Ramos (cell line): ENCODE data around the gene NUP37.
"Not testable (repeated sequence)": the region's sequence is repeated elsewhere in the genome, so short reads cannot be mapped to it uniquely, and the experiment has no call there.

Experiments used
- in situ Hi-C: fragments of 300-500 bp; cut with MboI; formaldehyde crosslinking; loops from one replicate; pipeline ENCODE4 v1.14.3; 2022; ENCODE audit warnings: low sequenced_read_pairs; ENCODE audit not compliant: unreplicated experiment

NUP37 gene, protein sequence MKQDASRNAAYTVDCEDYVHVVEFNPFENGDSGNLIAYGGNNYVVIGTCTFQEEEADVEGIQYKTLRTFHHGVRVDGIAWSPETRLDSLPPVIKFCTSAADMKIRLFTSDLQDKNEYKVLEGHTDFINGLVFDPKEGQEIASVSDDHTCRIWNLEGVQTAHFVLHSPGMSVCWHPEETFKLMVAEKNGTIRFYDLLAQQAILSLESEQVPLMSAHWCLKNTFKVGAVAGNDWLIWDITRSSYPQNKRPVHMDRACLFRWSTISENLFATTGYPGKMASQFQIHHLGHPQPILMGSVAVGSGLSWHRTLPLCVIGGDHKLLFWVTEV

DNA sequence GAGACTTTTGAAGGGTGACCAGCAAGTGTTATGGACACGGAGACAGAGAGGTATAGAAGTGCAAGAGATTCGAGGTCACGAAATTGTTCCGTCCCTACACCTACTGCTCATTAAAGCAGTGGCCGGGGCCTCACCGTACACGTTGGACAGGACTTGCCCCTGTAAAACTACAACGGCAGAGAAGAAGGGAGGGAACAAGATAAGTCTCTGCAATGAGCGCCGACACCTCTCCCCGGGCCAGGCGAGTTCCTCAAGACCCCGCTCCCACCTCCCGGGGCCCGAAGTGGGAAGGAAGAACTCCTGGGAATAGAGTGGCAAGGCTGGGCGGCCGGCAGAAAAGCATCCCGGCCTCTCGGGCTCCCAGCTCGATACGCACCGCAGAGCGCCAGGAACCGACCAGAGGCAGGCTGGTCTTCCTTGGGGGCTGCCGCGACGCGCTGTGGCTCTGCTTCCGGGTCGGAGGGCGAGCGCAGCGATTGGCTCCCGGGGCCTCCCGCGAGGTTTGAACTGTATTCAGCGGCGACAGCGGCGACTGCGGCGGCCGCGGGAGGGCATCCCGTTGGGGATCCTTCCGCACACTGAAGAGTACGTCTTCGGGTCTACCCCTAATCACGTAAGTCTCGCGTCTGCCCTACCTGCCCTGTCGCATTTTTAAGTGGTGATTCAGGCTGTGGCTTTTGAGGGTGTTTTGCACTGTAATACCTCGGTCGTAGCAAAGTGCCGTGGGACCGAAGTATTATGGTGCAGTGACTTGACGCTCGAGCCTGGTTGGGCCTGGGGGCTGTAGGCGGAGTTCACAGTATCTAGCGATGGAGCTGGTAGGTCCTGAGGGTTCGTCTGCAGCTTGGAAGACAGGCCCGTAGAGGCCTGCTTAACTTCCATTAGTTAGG, at the start of gene NUP37, which contains the start of gene PARPBP:
NUP37 (minus strand) TSS at position 441 of the 890 bp plus-strand sequence. CDS start 1,596 bp downstream, outside the sequence.
PARPBP (plus strand) TSS at position 510 of the 890 bp plus-strand sequence. CDS start 3,706 bp downstream, outside the sequence.
- in situ Hi-C loops, result no loop called here

DNA sequence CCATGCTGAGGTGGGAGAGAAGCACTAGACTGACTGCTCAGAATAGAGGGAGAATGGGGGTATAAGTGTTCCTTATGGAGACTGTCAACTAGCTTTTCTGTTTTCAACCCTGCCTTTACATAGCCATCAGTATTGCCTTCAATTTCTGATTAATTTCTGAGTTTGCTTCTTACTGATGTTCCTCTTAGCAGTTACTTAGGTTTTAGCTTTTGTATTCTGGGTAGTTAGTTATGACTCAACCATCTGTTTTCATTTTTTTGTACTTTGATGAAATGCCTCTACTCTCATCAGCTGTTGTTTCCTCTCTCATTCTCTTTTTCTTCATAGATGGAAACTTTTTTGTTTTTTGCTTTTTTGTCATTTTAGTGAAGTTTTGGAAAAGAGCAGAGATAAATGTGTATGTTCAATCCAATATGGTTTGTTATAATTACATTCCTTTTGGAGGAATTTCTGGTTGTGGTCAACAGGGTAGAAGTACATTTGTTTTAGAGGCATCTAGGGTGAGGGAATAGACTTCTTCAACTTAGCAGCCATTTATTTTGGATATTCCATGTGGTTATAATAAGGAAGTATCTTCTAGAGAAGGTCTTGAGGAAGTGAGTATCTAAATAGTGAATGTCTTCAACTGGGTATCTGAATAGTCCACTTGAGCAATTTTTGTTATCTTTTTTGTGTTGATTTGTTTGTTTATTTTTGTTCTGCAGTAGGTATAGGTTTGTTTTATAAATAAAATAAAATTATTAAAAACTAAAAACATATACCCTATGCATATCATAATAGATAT, 48.1 kb upstream of the NUP37 start:
- in situ Hi-C loops, result no loop called here

DNA sequence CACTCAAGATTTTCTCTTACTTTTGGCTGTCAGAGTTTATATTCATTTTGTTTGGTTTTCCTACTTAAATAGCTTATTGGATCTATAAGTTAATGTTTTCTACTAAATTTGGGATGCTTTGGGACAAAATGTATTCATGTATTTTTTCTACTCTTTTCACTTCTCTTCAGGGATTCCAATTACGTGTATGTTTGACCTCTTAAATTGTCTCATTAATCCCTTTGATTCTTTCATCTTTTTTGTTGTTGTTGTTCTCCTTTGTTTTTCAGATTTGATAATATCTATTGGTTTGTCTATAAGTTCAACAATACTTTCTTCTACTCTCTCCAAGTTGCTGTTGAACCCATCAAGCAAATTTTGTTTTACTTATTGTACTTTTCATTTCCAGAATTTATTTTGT, 43.5 kb upstream of the NUP37 start:
- in situ Hi-C loops, result no loop called here

DNA sequence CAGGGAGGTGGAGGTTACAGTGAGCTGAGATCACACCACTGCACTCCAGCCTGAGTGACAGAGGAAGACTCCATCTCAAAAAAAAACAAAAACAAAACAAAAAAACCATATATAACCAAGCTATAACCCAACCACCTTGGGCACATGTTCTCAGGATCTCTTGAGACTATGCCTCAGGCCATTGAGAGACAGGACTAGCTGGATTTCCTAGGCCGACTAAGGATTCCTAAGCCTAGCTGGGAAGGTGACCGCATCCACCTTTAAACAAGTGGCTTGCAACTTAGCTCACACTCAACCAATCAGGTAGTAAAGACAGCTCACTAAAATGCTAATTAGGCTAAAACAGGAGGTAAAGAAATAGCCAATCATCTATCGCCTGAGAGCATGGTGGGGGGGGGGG, 35.3 kb upstream of the NUP37 start:
- in situ Hi-C loops, result not testable (repeated sequence)

DNA sequence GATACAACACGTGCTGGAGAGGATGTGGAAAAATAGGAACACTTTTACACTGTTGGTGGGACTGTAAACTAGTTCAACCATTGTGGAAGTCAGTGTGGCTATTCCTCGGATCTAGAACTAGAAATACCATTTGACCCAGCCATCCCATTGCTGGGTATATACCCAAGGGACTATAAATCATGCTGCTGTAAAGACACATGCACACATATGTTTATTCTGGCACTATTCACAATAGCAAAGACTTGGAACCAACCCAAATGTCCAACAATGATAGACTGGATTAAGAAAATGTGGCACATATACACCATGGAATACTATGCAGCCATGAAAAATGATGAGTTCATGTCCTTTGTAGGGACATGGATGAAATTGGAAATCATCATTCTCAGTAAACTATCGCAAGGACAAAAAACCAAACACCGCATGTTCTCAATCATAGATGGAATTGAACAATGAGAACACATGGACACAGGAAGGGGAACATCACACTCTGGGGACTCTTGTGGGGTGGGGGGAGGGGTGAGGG, 27.2 kb upstream of the NUP37 start:
- in situ Hi-C loops, result not testable (repeated sequence)

DNA sequence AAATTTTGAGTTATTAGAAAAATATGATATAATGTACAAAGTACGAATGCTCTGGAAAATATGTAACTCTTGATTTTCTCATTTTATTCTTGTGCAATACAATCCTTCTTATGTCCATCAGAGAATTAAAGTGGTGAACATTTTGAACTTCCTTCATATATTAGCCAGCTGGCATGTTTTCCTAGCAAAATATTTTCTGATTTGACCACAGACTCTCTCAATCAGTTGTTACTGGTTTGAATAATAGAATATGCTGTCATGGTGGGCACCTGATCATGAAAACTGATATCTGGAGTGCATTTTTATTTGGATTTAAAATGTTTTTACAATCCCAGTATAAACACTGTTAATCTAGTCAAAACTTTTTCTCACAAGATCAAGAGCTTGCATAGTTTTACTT, 24.3 kb upstream of the NUP37 start:
- in situ Hi-C loops, result no loop called here

DNA sequence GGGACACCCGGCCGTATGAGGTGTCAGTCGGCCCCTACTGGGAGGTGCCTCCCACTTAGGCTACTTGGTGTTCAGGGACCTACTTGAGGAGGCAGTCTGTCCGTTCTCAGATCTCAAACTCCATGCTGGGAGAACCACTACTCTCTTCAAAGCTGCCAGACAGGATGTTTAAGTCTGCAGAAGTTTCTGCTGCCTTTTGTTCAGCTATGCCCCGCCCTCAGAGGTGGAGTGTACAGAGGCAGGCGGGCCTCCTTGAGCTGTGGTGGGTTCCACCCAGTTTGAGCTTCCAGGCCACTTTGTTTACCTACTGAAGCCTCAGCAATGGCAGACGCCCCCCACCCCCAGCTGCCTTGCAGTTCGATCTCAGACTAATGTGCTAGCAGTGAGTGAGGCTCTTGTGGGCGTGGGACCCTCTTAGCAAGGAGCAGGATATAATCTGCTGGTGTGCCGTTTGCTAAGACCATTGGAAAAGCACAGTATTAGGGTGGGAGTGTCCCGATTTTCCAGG, 23.0 kb upstream of the NUP37 start:
- in situ Hi-C loops, result not testable (repeated sequence)

DNA sequence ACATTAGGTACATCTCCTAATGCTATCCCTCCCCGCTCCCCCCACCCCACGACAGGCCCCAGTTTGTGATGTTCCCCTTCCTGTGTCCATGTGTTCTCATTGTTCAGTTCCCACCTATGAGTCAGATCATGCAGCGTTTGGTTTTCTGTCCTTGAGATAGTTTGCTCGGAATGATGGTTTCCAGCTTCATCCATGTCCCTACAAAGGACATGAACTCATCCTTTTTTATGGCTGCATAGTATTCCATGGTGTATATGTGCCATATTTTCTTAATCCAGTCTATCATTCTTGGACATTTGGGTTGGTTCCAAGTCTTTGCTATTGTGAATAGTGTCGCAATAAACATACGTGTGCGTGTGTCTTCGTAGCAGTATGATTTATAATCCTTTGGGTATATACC, 17.7 kb upstream of the NUP37 start:
- in situ Hi-C loops, result not testable (repeated sequence)

DNA sequence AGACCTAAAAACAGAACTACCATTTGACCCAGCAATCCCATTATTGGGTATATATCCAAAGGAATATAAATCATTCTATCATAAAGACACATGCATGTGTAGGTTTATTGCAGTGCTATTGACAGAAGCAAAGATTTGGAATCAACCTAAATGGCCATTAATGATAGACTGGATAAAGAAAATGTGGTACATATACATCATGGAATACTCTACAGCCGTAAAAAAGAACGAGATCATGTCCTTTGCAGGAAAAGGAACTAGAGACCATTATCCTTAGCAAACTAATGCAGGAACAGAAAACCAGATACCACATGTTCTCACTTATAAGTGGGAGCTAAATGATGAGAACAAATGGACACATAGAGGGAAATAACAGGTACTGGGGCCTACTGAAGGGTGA, 11.5 kb upstream of the NUP37 start:
- in situ Hi-C loops, result not testable (repeated sequence)

DNA sequence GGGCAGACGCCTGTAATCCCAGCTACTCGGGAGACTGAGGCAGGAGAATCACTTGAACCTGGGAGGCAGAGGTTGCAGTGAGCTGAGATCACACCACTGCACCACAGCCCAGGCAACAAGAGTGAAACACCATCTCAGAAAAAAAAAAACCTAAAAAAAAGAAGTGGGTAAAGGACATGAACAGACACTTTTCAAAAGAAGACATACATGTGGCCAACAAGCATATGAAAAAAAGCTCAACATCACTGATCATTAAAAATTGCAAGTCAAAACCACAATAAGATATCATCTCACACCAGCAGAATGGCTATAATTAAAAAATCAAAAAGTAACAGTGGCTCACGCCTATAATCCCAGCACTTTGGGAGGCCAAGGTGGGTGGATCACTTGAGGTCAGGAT, 10.8 kb upstream of the NUP37 start:
- in situ Hi-C loops, result not testable (repeated sequence)

DNA sequence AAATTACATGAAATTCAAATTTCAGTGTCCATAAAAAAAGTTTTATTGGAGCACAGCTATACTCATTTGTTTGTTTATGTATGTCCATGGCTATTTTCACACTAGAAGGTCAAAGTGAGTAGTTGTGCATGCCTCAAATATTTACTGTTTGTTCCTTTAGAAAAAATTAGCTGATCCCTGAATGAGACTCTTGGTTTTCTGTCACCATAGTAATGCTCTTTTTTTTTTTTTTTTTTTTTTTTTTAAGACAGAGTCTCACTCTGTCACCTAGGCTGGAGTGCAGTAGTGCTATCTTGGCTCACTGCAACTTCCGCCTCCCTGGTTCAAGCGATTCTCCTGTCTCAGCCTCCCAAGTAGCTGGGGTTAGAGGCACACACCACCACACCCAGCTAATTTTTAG, 1.4 kb upstream of the NUP37 start:
- in situ Hi-C loops, result not testable (repeated sequence)

DNA sequence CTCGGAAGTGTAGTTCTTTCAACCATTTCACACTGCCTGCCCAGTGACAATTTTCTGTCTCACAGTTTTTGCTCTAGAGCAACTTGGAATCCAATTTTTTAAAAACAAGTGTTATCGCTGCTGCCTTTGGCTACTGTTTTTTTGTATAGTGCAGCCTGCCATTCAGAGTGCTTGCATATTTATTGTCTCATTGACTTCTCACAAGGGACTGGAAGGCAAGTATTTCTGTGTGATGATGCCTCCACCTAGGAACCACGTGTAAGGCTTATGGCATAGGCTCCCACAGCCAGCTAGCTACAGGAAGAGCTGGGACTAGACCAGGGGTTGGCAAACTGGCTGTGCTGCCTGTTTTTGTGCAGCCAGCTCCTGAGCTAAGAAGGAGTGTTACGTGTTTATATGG, 972 bp upstream of the NUP37 start:
- in situ Hi-C loops, result no loop called here

DNA sequence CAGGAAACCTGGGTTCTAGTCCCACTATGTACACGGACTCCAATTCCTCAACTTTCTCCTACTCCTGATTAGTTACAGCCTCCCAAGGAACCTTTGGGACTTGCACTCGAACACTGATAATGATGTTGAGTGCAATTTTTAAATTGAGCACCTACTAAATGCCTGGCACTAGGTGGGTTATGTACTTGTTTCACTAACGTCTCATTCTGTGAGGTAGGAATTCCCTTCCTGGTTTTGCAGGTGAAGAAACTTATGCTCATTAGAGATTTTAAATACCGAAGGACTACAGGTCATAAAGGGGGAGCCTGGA, 605 bp upstream of the NUP37 start:
- in situ Hi-C loops, result no loop called here

DNA sequence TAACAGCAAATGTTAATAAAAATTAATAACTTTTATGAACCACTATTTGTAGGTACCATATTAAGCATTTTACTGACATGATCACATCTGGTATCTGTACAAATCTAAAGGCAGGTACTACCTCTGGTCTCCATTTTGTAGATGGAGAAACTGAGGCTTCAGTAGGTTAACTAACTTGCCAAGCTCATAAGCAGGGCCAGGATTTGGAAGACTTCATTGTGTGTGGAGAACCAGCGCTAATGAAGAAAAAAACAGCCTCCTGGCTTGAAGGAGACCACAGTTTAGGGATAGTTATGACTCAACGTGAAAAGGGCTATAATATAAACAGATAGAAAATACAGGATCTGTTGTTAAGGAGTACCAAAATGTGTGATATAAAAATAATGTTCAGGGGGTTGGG, 1.0 kb downstream of the NUP37 start:
- in situ Hi-C loops, result no loop called here

DNA sequence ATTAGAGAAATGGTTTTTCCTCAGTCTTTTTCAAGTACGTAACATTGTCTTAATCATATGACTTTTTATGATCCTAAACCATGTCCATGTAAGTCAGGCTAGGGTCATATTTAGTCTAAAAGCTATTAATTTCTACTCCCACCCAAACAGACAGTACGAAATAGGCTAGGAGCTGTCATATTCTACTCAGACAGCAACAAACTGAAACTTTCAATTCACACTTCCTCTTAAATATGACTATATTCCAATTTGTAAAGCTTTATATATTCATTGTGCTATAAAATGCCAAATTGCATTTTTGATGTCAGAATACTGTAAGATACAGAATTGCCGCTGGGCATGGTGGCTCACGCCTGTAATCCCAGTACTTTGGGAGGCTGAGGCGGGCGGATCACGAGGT, 3.5 kb downstream of the NUP37 start:
- in situ Hi-C loops, result no loop called here

DNA sequence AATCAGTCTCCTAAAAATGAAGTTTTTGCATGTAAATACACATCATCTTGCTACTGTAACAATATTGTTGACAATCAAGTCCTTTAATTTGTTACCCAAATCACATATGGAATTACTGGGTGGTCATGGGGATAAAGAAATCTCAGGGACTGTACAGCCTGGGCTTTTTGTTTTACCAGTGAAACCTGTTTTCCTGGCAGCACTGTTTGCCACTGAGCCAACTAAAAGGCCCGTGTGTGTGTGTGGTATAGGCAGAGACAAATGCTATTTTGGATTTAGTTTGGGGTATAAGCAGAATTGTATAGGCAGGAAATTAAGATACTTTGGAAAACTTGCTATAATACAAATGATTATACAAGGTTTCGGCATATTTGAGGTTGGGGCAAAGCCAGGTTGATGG, 5.7 kb downstream of the NUP37 start:
- in situ Hi-C loops, result no loop called here

DNA sequence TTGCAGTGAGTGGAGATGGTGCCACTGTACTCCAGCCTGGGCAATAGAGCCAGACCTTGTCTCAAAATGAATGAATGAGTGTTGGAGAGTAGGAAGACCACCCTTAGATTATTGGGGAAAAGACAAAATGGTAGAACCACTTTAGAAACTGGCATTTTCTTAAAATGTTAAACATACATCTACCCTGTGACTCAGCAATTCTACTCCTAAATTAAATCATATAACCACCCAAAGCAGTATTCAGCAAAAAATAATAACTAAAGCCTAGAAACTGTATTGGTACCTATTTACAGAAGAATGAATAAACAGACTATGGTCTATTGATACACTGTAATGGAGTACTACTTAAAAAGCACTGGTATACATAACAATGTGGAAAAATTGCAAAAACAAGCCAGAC, 9.1 kb downstream of the NUP37 start:
- in situ Hi-C loops, result no loop called here

DNA sequence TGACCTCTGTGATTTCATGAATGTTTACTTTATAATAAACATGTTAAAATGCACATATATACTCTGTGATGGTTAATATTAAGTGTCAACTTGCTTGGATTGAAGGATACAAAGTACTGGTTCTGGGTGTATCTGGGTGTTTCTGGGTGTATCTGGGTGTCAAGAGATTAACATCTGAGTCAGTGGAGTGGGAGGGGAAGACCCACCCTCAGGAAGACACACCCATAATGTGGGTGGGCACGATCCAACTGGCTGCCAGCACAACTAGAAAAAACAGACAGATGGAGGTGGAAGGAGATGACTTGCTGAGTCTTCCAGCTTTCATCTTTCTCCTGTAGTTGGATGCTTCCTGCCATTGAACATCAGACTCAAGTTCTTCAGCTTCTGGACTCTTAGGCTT, 11.9 kb downstream of the NUP37 start:
- in situ Hi-C loops, result no loop called here

DNA sequence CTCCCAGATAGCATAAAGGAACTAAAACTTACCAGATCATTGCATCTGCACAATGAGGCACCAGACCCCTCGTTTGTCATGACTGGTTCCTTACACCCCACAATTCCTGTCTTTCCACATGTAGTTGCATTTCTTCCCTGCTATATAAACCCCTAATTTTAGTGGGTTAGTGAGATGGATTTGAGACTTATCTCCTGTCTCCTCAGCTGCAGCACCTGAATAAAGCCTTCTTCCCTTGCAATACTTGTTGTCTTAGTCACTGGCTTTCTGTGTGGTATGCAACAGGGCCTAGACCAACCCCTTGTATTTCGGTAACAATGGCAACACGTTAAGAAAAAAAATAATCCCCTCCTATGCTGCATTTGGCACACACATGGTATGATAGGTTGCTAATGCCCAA, 13.0 kb downstream of the NUP37 start:
- in situ Hi-C loops, result no loop called here

DNA sequence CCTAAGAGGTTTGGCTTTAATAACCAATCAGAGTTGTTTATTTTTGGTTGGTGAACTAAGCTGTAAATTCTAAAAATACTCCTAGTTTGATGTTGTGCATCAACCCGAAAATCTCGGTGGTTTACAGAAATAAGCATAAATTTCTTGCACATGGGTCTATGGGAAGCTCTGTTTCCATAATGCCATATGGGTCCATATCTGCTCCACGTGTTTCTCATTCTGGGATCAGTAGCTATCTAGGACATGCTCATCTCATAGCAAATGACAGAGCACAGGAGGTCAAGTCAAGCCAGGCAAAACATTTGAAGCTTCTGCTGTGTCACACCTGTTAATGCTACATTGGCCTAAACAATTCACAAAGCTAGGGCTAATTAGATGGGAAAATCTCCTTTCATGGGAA, 23.1 kb downstream of the NUP37 start:
- in situ Hi-C loops, result no loop called here
